DND-41 (cell line): ENCODE measurements around the gene U2AF1L4.

Source experiments
- ATAC-seq: fragments of 200-7000 bp; cut with Tn5 transposase; 3 replicates; pipeline ENCODE4 v1.9.1; 2021; ENCODE audit warnings: low read depth; ENCODE audit not compliant: insufficient read depth
- DNase-seq: peaks from one replicate; pipeline ENCODE4 v3.0.0-alpha.2; 2020
- H2AFZ ChIP-seq: 2 replicates; pipeline ENCODE4 v1.6.0; 2012; ENCODE audit warnings: low read depth, low read length
- H3K27ac ChIP-seq: 2 replicates; pipeline ENCODE4 v1.5.1; 2012; ENCODE audit warnings: low read length, inconsistent platforms
- H3K27me3 ChIP-seq: fragments of 200-600 bp; sonication (generic); 2 replicates; pipeline ENCODE4 v1.6.0; 2012; ENCODE audit warnings: low read length, mild to moderate bottlenecking, inconsistent platforms; ENCODE audit not compliant: insufficient read depth, poor library complexity
- H3K36me3 ChIP-seq: 2 replicates; pipeline ENCODE4 v1.5.1; 2012; ENCODE audit warnings: low read length, inconsistent platforms; ENCODE audit not compliant: insufficient read depth
- H3K4me1 ChIP-seq: 2 replicates; pipeline ENCODE4 v1.5.1; 2012; ENCODE audit warnings: mild to moderate bottlenecking, low read length; ENCODE audit not compliant: insufficient read depth
- H3K4me2 ChIP-seq: 2 replicates; pipeline ENCODE4 v1.6.0; 2012; ENCODE audit warnings: mild to moderate bottlenecking, moderate library complexity, low read length, inconsistent platforms; ENCODE audit not compliant: insufficient read depth
- H3K4me3 ChIP-seq, 2 experiments: fragments of 200-600 bp in 1 of 2; shearing (Covaris generic) in 1 of 2; 2 replicates each; pipeline ENCODE4 v1.5.1; 2012 to 2016; ENCODE audit warnings: inconsistent platforms in 2 of 2, low read length in 2 of 2, mild to moderate bottlenecking in 2 of 2, low read depth in 1 of 2, moderate library complexity in 1 of 2
- H3K79me2 ChIP-seq: 2 replicates; pipeline ENCODE4 v1.6.0; 2012; ENCODE audit warnings: low read length, inconsistent platforms; ENCODE audit not compliant: insufficient read depth
- H3K9ac ChIP-seq: 2 replicates; pipeline ENCODE4 v1.6.0; 2012; ENCODE audit warnings: low read depth, mild to moderate bottlenecking, inconsistent platforms, low read length, moderate library complexity
- H3K9me3 ChIP-seq: 2 replicates; pipeline ENCODE4 v1.5.1; 2012; ENCODE audit warnings: low read length, moderate library complexity, mild to moderate bottlenecking, inconsistent platforms; ENCODE audit not compliant: insufficient read depth, severe bottlenecking
- H4K20me1 ChIP-seq: 2 replicates; pipeline ENCODE4 v1.6.0; 2012; ENCODE audit warnings: low read length; ENCODE audit not compliant: insufficient read depth
- EZH2 ChIP-seq: IDR thresholded peaks from 3 replicates; pipeline ENCODE4 v1.6.1; 2012; ENCODE audit warnings: borderline replicate concordance, low read depth, mild to moderate bottlenecking, moderate library complexity, low read length, inconsistent platforms; ENCODE audit not compliant: severe bottlenecking
- TF ChIP-seq, protein P1 (sequence below): IDR thresholded peaks from 2 replicates; pipeline ENCODE4 v1.5.1; 2012; ENCODE audit warnings: borderline replicate concordance, low read length, moderate library complexity, mild to moderate bottlenecking; ENCODE audit not compliant: poor library complexity, severe bottlenecking; ENCODE audit errors: extremely low read depth

U2AF1L4 gene

GRCh38 chr19:35723671-35724070, 21.5 kb downstream of the U2AF1L4 start:
- H3K9ac ChIP-seq, result no peak overlapping the region
- peaks cover 23% of the 10 kb centered on the region for H3K4me1 ChIP-seq
- TF ChIP-seq, protein P1, sequence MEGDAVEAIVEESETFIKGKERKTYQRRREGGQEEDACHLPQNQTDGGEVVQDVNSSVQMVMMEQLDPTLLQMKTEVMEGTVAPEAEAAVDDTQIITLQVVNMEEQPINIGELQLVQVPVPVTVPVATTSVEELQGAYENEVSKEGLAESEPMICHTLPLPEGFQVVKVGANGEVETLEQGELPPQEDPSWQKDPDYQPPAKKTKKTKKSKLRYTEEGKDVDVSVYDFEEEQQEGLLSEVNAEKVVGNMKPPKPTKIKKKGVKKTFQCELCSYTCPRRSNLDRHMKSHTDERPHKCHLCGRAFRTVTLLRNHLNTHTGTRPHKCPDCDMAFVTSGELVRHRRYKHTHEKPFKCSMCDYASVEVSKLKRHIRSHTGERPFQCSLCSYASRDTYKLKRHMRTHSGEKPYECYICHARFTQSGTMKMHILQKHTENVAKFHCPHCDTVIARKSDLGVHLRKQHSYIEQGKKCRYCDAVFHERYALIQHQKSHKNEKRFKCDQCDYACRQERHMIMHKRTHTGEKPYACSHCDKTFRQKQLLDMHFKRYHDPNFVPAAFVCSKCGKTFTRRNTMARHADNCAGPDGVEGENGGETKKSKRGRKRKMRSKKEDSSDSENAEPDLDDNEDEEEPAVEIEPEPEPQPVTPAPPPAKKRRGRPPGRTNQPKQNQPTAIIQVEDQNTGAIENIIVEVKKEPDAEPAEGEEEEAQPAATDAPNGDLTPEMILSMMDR, result no peak
- TF ChIP-seq EZH2, result no peak
- H3K36me3 ChIP-seq, result peaks cover 96% of the 10 kb centered on the region
- no peak overlapping the region for H3K27ac ChIP-seq
- H3K79me2 ChIP-seq, result peaks cover 34% of the 10 kb centered on the region
- no peaks in the 10 kb centered on the region for H3K9me3 ChIP-seq
- peaks cover 73% of the 10 kb centered on the region for H4K20me1 ChIP-seq
- no peaks in the 10 kb centered on the region for H3K27me3 ChIP-seq
- H3K4me2 ChIP-seq, result no peak overlapping the region
- no peak overlapping the region for H2AFZ ChIP-seq
- no peak overlapping the region for H3K4me3 ChIP-seq
- DNase-seq (no peak), ATAC-seq (no peak)

DNA sequence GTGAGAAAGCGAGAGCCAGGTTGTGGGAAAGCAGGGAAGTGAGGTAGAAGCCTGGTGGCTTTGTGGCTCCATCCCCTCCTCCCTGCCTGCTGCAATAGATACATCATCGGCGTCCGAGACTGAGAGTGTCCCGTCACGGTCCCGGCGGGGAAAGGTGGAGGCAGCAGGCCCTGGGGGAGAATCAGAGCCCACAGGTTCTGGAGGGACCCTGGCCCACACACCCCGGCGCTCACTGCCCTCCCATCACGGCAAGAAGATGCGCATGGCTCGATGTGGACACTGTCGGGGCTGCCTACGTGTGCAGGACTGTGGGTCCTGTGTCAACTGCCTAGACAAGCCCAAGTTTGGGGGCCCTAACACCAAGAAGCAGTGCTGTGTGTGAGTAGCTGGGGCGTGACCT, 22.3 kb downstream of the U2AF1L4 start:
- ATAC-seq (no peak), DNase-seq (no peak)
- peaks cover 88% of the 10 kb centered on the region for H3K36me3 ChIP-seq
- no peak overlapping the region for H3K9ac ChIP-seq
- no peak overlapping the region for H3K27ac ChIP-seq
- TF ChIP-seq, protein P1, result no peak
- no peak for TF ChIP-seq EZH2
- H3K27me3 ChIP-seq, result no peaks in the 10 kb centered on the region
- no peak overlapping the region for H3K4me2 ChIP-seq
- no peak overlapping the region for H3K4me3 ChIP-seq
- no peaks in the 10 kb centered on the region for H3K9me3 ChIP-seq
- H3K79me2 ChIP-seq, result peaks cover 41% of the 10 kb centered on the region
- no peak overlapping the region for H2AFZ ChIP-seq
- peaks cover 26% of the 10 kb centered on the region for H3K4me1 ChIP-seq
- H4K20me1 ChIP-seq, result peaks cover 72% of the 10 kb centered on the region

DNA sequence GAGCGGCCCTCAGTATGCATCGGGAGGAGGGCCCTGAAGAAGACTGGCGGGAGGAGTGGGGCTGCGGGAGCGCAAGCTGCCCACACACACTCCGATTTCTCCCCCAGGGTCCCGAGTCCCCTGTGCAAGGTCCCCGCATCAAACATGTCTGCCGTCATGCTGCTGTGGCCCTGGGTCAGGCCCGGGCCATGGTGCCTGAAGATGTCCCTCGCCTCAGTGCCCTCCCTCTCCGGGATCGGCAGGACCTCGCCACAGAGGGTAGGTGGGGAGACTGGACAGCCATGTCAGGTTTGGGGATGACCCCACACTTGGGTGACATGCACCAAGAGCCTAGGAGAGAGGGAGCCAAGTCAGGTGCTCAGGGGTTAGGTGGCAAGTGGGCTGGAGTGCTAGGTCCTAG, 22.8 kb downstream of the U2AF1L4 start:
- no peak overlapping the region for H3K9ac ChIP-seq
- no peaks in the 10 kb centered on the region for H3K27me3 ChIP-seq
- H3K36me3 ChIP-seq, result peaks cover 84% of the 10 kb centered on the region
- H3K9me3 ChIP-seq, result no peaks in the 10 kb centered on the region
- H3K4me3 ChIP-seq, result no peak overlapping the region
- H3K27ac ChIP-seq, result no peak overlapping the region
- H4K20me1 ChIP-seq, result peaks cover 68% of the 10 kb centered on the region
- no peak for DNase-seq
- no peak overlapping the region for H2AFZ ChIP-seq
- H3K79me2 ChIP-seq, result peaks cover 41% of the 10 kb centered on the region
- H3K4me1 ChIP-seq, result peaks cover 26% of the 10 kb centered on the region
- ATAC-seq, result no peak
- TF ChIP-seq, protein P1, result no peak
- no peak for TF ChIP-seq EZH2
- H3K4me2 ChIP-seq, result no peak overlapping the region

- H4K20me1 ChIP-seq, result peaks cover 66% of the 10 kb centered on the region
- H2AFZ ChIP-seq, result no peak overlapping the region
- no peaks in the 10 kb centered on the region for H3K27me3 ChIP-seq
- ATAC-seq, result no peak
- TF ChIP-seq, protein P1, result no peak
- TF ChIP-seq EZH2, result no peak
- no peak overlapping the region for H3K27ac ChIP-seq
- no peak overlapping the region for H3K9ac ChIP-seq
- H3K36me3 ChIP-seq, result peaks cover 73% of the 10 kb centered on the region
- no peak overlapping the region for H3K4me2 ChIP-seq
- H3K79me2 ChIP-seq, result peaks cover 51% of the 10 kb centered on the region
- H3K9me3 ChIP-seq, result no peaks in the 10 kb centered on the region
- H3K4me3 ChIP-seq, result no peak overlapping the region
- peaks cover 33% of the 10 kb centered on the region for H3K4me1 ChIP-seq
- no peak for DNase-seq
Measured at GRCh38 chr19:35721374-35721773, 23.8 kb downstream of the U2AF1L4 start.
